Measurements from ENCODE around the gene STEEP1.
A peak's percentile ranks its signal among the peaks of the same experiment; 100 is the strongest.
"Not testable (repeated sequence)": the region's sequence is repeated elsewhere in the genome, so short reads cannot be mapped to it uniquely, and the experiment has no call there.

The STEEP1 gene

GRCh38 chrX:119529345-119530276, 35.6 kb downstream of the STEEP1 start:
- no peak for DNase-seq

GRCh38 chrX:119523664-119524184, 41.5 kb downstream of the STEEP1 start:
- no peak for DNase-seq

GRCh38 chrX:119521246-119521645, 44.0 kb downstream of the STEEP1 start:
- no peak for DNase-seq

- no peak for DNase-seq
Observed at GRCh38 chrX:119518371-119518770, 46.8 kb downstream of the STEEP1 start.

GRCh38 chrX:119516157-119516702, 49.0 kb downstream of the STEEP1 start:
- peak; percentile 65 for DNase-seq

- DNase-seq, result peak; percentile 77
Observed at GRCh38 chrX:119512146-119512800, 52.9 kb downstream of the STEEP1 start.

- no peak for DNase-seq
Observed at GRCh38 chrX:119507206-119507605, 58.0 kb downstream of the STEEP1 start.

GRCh38 chrX:119505945-119506344, 59.3 kb downstream of the STEEP1 start:
- DNase-seq, result no peak

- DNase-seq, result not testable (repeated sequence)
Observed at GRCh38 chrX:119505145-119505544, 60.1 kb downstream of the STEEP1 start.

- no peak for DNase-seq
Observed at GRCh38 chrX:119503484-119503861, 61.7 kb downstream of the STEEP1 start.

- DNase-seq, result no peak
Observed at GRCh38 chrX:119502727-119503483, 62.3 kb downstream of the STEEP1 start.

- no peak for DNase-seq
Observed at GRCh38 chrX:119501511-119502148, 63.6 kb downstream of the STEEP1 start.

- DNase-seq, result no peak
Observed at GRCh38 chrX:119500061-119500800, 65.0 kb downstream of the STEEP1 start.

- peak; percentile 36 for DNase-seq
Observed at GRCh38 chrX:119497185-119497584, 68.0 kb downstream of the STEEP1 start.

GRCh38 chrX:119495734-119496726, 69.2 kb downstream of the STEEP1 start:
- peak; percentile 20 for DNase-seq

- not testable (repeated sequence) for DNase-seq
Observed at GRCh38 chrX:119493851-119494495, 71.2 kb downstream of the STEEP1 start.

- DNase-seq, result no peak
Observed at GRCh38 chrX:119492463-119492862, 72.7 kb downstream of the STEEP1 start.

- DNase-seq, result no peak
Observed at GRCh38 chrX:119489212-119490074, 75.8 kb downstream of the STEEP1 start.

- peak; percentile 46 for DNase-seq
Observed at GRCh38 chrX:119488749-119489148, 76.5 kb downstream of the STEEP1 start.
